H1 (cell line): ENCODE results near the gene PMEPA1. TPM values are rescaled to one million over a fixed set of nuclear protein-coding genes. Genes with fewer than 3 reads are reported as not detected.
A peak's percentile ranks its signal among the peaks of the same experiment; 100 is the strongest.

Experiments used
- CTCF ChIA-PET: fragments of 300-600 bp; sonication (Branson Sonifier 250); formaldehyde crosslinking; loops from one replicate; lab custom pipeline; 2021; ENCODE audit not compliant: partially characterized antibody; lab: Charles Lee
- POLR2A ChIA-PET: fragments of 300-600 bp; sonication (Branson Sonifier 250); formaldehyde crosslinking; loops from one replicate; lab custom pipeline; 2021; ENCODE audit warnings: inconsistent platforms; ENCODE audit not compliant: partially characterized antibody; lab: Charles Lee
- DNase-seq, 2 experiments: peaks; one replicate each; pipeline versions ENCODE4 v3.0.0 to v3.0.0-alpha.2; 2010 to 2022; ENCODE audit warnings: low spot score in 2 of 2, low read depth in 1 of 2, mixed read lengths in 1 of 2
- FAIRE-seq: peaks from 2 replicates; lab custom pipeline; 2011; peaks lifted over from hg19 to GRCh38; lab: Jason Lieb, UNC
- H2AFZ ChIP-seq: 2 replicates; pipeline ENCODE4 v1.8.1; 2012; ENCODE audit warnings: low read length, inconsistent platforms
- H2AK5ac ChIP-seq: 2 replicates; pipeline ENCODE4 v1.6.1; 2013; ENCODE audit warnings: low read depth, low read length
- H2BK120ac ChIP-seq: replicated peaks from 2 replicates; pipeline ENCODE3; 2013; ENCODE audit warnings: low read depth, low read length, inconsistent platforms
- H2BK12ac ChIP-seq: 2 replicates; pipeline ENCODE4 v1.6.1; 2013; ENCODE audit warnings: low read depth, low read length
- H2BK15ac ChIP-seq: 2 replicates; pipeline ENCODE4 v1.6.1; 2013; ENCODE audit warnings: low read length
- H2BK20ac ChIP-seq: 2 replicates; pipeline ENCODE4 v1.6.1; 2013; ENCODE audit warnings: low read length
- H2BK5ac ChIP-seq: 2 replicates; pipeline ENCODE4 v1.6.1; 2013; ENCODE audit warnings: low read depth, low read length
- H3K14ac ChIP-seq: 2 replicates; pipeline ENCODE4 v1.6.1; 2013; ENCODE audit warnings: inconsistent platforms; ENCODE audit not compliant: insufficient read length
- H3K18ac ChIP-seq: 2 replicates; pipeline ENCODE4 v1.6.1; 2013; ENCODE audit warnings: low read length; ENCODE audit errors: extremely low read depth
- H3K23ac ChIP-seq: 2 replicates; pipeline ENCODE4 v1.6.1; 2013; ENCODE audit warnings: inconsistent platforms; ENCODE audit not compliant: insufficient read length
- H3K23me2 ChIP-seq: 2 replicates; pipeline ENCODE4 v1.6.1; 2013; ENCODE audit warnings: low read depth, low read length
- H3K27ac ChIP-seq: 2 replicates; pipeline ENCODE4 v1.6.1; 2011; ENCODE audit warnings: low read depth, low read length, inconsistent platforms
- H3K27me3 ChIP-seq, 4 experiments: replicated peaks in 1 of 4; 1 replicate in 1 of 4; 2 replicates in 3 of 4; pipeline versions ENCODE4 v1.6.1 to v1.8.1; 2011 to 2013; ENCODE audit warnings: low read length in 3 of 4, mild to moderate bottlenecking in 3 of 4, inconsistent platforms in 2 of 4, mixed read lengths in 2 of 4, moderate library complexity in 1 of 4; ENCODE audit not compliant: control insufficient read depth in 3 of 4, insufficient read depth in 3 of 4; ENCODE audit errors: extremely low read depth in 1 of 4
- H3K36me3 ChIP-seq, 4 experiments: 2 replicates each; pipeline versions ENCODE4 v1.6.1 to v1.8.1; 2011 to 2013; ENCODE audit warnings: mild to moderate bottlenecking in 4 of 4, low read length in 3 of 4, moderate library complexity in 2 of 4, control low read depth in 1 of 4, inconsistent platforms in 1 of 4; ENCODE audit not compliant: insufficient read depth in 4 of 4, control insufficient read depth in 2 of 4
- H3K4ac ChIP-seq: replicated peaks from 2 replicates; pipeline ENCODE3; 2013; ENCODE audit warnings: low read length, low read depth, mixed read lengths, inconsistent platforms; ENCODE audit not compliant: insufficient read length
- H3K4me1 ChIP-seq, 4 experiments: replicated peaks in 1 of 4; 1 replicate in 1 of 4; 2 replicates in 3 of 4; pipeline versions ENCODE4 v1.6.1 to v1.8.1; 2011 to 2013; ENCODE audit warnings: low read length in 3 of 4, inconsistent platforms in 2 of 4, mixed read lengths in 1 of 4; ENCODE audit not compliant: insufficient read depth in 4 of 4, control insufficient read depth in 3 of 4
- H3K4me2 ChIP-seq, 2 experiments: 2 replicates each; pipeline versions ENCODE4 v1.6.1 to v1.8.1; 2011 to 2013; ENCODE audit warnings: low read depth in 2 of 2, low read length in 2 of 2, control low read depth in 1 of 2, inconsistent platforms in 1 of 2, mild to moderate bottlenecking in 1 of 2; ENCODE audit not compliant: insufficient read depth in 1 of 2
- H3K4me3 ChIP-seq, 4 experiments: fragments of 200-600, 300-600 bp in 1 of 4; sonication (generic), shearing (Covaris generic), sonication (Bioruptor Twin) in 1 of 4; 2 replicates each; pipeline versions ENCODE4 v1.5.1 to v1.8.1; 2011 to 2016; ENCODE audit warnings: low read length in 4 of 4, low read depth in 3 of 4, control low read depth in 2 of 4, inconsistent platforms in 2 of 4, mild to moderate bottlenecking in 2 of 4, mixed read lengths in 1 of 4, moderate library complexity in 1 of 4; ENCODE audit not compliant: insufficient read depth in 2 of 4; ENCODE audit errors: extremely low read depth in 1 of 4
- H3K56ac ChIP-seq: replicated peaks from 2 replicates; pipeline ENCODE3; 2013; ENCODE audit warnings: low read depth, mild to moderate bottlenecking, mixed read lengths, low read length, inconsistent platforms; ENCODE audit not compliant: insufficient read length
- H3K79me1 ChIP-seq: 2 replicates; pipeline ENCODE4 v1.6.1; 2013; ENCODE audit warnings: low read depth, low read length, control low read depth
- H3K79me2 ChIP-seq, 2 experiments: 2 replicates each; pipeline versions ENCODE4 v1.6.1 to v1.8.1; 2012 to 2013; ENCODE audit warnings: low read length in 2 of 2, mild to moderate bottlenecking in 2 of 2, inconsistent platforms in 1 of 2; ENCODE audit not compliant: insufficient read depth in 2 of 2, control insufficient read depth in 1 of 2
- H3K9ac ChIP-seq, 4 experiments: replicated peaks in 1 of 4; 1 replicate in 1 of 4; 2 replicates in 3 of 4; pipeline versions ENCODE4 v1.6.1 to v1.8.1; 2011 to 2013; ENCODE audit warnings: low read depth in 3 of 4, low read length in 3 of 4, control low read depth in 2 of 4, mild to moderate bottlenecking in 2 of 4, moderate library complexity in 2 of 4, inconsistent platforms in 1 of 4; ENCODE audit errors: extremely low read depth in 1 of 4
- H3K9me3 ChIP-seq, 2 experiments: 2 replicates each; pipeline versions ENCODE4 v1.6.1 to v1.8.1; 2012 to 2013; ENCODE audit warnings: mild to moderate bottlenecking in 2 of 2, moderate library complexity in 2 of 2, control low read depth in 1 of 2, inconsistent platforms in 1 of 2, low read depth in 1 of 2, low read length in 1 of 2, mixed read lengths in 1 of 2; ENCODE audit not compliant: insufficient read depth in 2 of 2
- H4K20me1 ChIP-seq, 2 experiments: replicated peaks in 1 of 2; 2 replicates each; pipeline versions ENCODE3 to v1.8.1; 2011 to 2013; ENCODE audit warnings: inconsistent platforms in 2 of 2, low read length in 2 of 2, mild to moderate bottlenecking in 1 of 2; ENCODE audit not compliant: insufficient read depth in 2 of 2, control insufficient read depth in 1 of 2
- H4K5ac ChIP-seq: 2 replicates; pipeline ENCODE4 v1.6.1; 2013; ENCODE audit warnings: low read length, low read depth, mixed read lengths, inconsistent platforms; ENCODE audit not compliant: insufficient read length
- H4K8ac ChIP-seq: 2 replicates; pipeline ENCODE4 v1.8.0; 2013; ENCODE audit warnings: mild to moderate bottlenecking, moderate library complexity, low read length, inconsistent platforms; ENCODE audit not compliant: insufficient read depth; ENCODE audit errors: extremely low read depth
- H4K91ac ChIP-seq: replicated peaks from 2 replicates; pipeline ENCODE3; 2013; ENCODE audit warnings: low read length, mixed read lengths, inconsistent platforms; ENCODE audit not compliant: insufficient read length
- EP300 ChIP-seq, 2 experiments: IDR thresholded peaks; 1 replicate in 1 of 2; 2 replicates in 1 of 2; pipeline ENCODE4 v1.6.1; 2011 to 2012; ENCODE audit warnings: low read depth in 2 of 2, low read length in 2 of 2, mild to moderate bottlenecking in 2 of 2, borderline replicate concordance in 1 of 2, inconsistent platforms in 1 of 2, moderate library complexity in 1 of 2
- HDAC6 ChIP-seq: IDR thresholded peaks from one replicate; pipeline ENCODE4 v1.7.1; 2012; ENCODE audit warnings: low read depth, mild to moderate bottlenecking, inconsistent platforms, low read length, moderate library complexity
- JUND ChIP-seq: IDR thresholded peaks from 2 replicates; pipeline ENCODE4 v1.6.1; 2011; ENCODE audit warnings: mild to moderate bottlenecking, improper control_type of control experiment, low read length
- KDM5A ChIP-seq: fragments of 200-600 bp; IDR thresholded peaks from 2 replicates; pipeline ENCODE4 v1.7.1; 2012; ENCODE audit warnings: mild to moderate bottlenecking, low read length, inconsistent platforms, mixed read lengths
- POU5F1 ChIP-seq: IDR thresholded peaks from 2 replicates; pipeline ENCODE4 v1.6.1; 2011; ENCODE audit warnings: low read depth, mild to moderate bottlenecking, low read length, moderate library complexity
- SIN3A ChIP-seq, 2 experiments: IDR thresholded peaks in 1 of 2; conservative IDR thresholded peaks in 1 of 2; 2 replicates each; pipeline ENCODE4 v1.6.1; 2011 to 2012; ENCODE audit warnings: low read length in 2 of 2, improper control_type of control experiment in 1 of 2, low read depth in 1 of 2, mild to moderate bottlenecking in 1 of 2
- SRF ChIP-seq: IDR thresholded peaks from 2 replicates; pipeline ENCODE4 v1.6.1; 2011; ENCODE audit warnings: mild to moderate bottlenecking, low read depth, low read length, moderate library complexity
- TAF1 ChIP-seq: IDR thresholded peaks from 2 replicates; pipeline ENCODE4 v1.6.1; 2011; ENCODE audit warnings: mild to moderate bottlenecking, low read depth, low read length
- TEAD4 ChIP-seq: IDR thresholded peaks from 2 replicates; pipeline ENCODE4 v1.6.1; 2012; ENCODE audit warnings: low read depth, low read length, inconsistent platforms, mixed read lengths
- whole genome bisulfite sequencing, 2 experiments: shearing (Covaris generic) in 1 of 2; methylation state at CpG; one replicate each; pipeline versions ENCODE4 v1.1.6 to v1.1.7; 2013 to 2015; ENCODE audit warnings: low lambda C conversion rate in 2 of 2, mixed read lengths in 2 of 2, inconsistent platforms in 1 of 2, low coverage in 1 of 2, missing lambda C conversion rate in 1 of 2; ENCODE audit not compliant: insufficient replicate concordance in 2 of 2, insufficient coverage in 1 of 2, insufficient read length in 1 of 2; ENCODE audit errors: extremely low coverage in 1 of 2, missing lambda C conversion rate in 1 of 2; 5-methylcytosine and 5-hydroxymethylcytosine counted together
- polyA plus RNA-seq, 7 experiments: library from polyadenylated mRNA; depleted of rRNA in 3 of 7; stranded (reverse) in 5 of 7; unstranded in 2 of 7; fragments of >200 nt in 5 of 7; fragments of 200-250 nt in 2 of 7; gene quantifications; 1 replicate in 5 of 7; 2 replicates in 1 of 7; 4 replicates in 1 of 7; pipeline versions ENCODE4 v1.2.1 to v1.2.3, GENCODE V29; 2011 to 2013; ENCODE audit warnings: missing spikeins in 2 of 7, mixed read lengths in 2 of 7
- total RNA-seq: library from RNA; stranded (reverse); fragmentation: NEBNext Ultra II Directional; extraction: Animal tissue kit (Norgen Biotek cat#: 25700); gene quantifications from 2 replicates; pipeline ENCODE4 v1.2.1, GENCODE V29; 2021

The PMEPA1 gene
- total and polyA plus RNA-seq, 2 of the 8 experiments (the other 6 are each of a cell fraction or from before 2014, with no cell fraction given), result 12.7 to 20.5 TPM

GRCh38 chr20:57751411-57751810 is 41.6 kb upstream of the PMEPA1 start:
- Histone ChIP-seq H3K9me3 (no peaks in the 10 kb centered on the region), H2AFZ (no peak overlapping the region), H3K4me3 (no peak overlapping the region), H2BK12ac (no peak overlapping the region), H3K4me1 (peaks cover 0 to 15% (median 0%) of the 10 kb centered on the region in 4 experiments; a peak in 3 of 7 replicates), H3K4ac (no peak overlapping the region), H3K18ac (no peak overlapping the region), H2AK5ac (no peak overlapping the region), H3K27ac (no peak overlapping the region), H3K4me2 (no peak overlapping the region), H3K79me1 (no peaks in the 10 kb centered on the region), H4K8ac (no peak overlapping the region), H2BK120ac (no peak overlapping the region), H3K9ac (no peak overlapping the region), H3K79me2 (no peaks in the 10 kb centered on the region), H3K14ac (no peak overlapping the region), H3K23me2 (no peaks in the 10 kb centered on the region), H3K56ac (no peak overlapping the region), H3K27me3 (no peaks in the 10 kb centered on the region), H2BK15ac (0 out of 2 replicates have a peak overlapping the region, but pooled peaks have one; percentile 92), H2BK5ac (no peak overlapping the region), H2BK20ac (no peak overlapping the region), H3K23ac (no peak overlapping the region), H4K20me1 (no peaks in the 10 kb centered on the region), H4K5ac (no peak overlapping the region), H4K91ac (no peak overlapping the region), H3K36me3 (no peaks in the 10 kb centered on the region)
- TF ChIP-seq SRF, result no peak
- TF ChIP-seq EP300 (IDR thresholded peaks at IDR 0.05; ENCODE audit: borderline replicate concordance in 1 of 2, low read depth in 2 of 2, low read length in 2 of 2), result no peak
- no peak for TF ChIP-seq TAF1
- TF ChIP-seq JUND, result no peak
- no peak for TF ChIP-seq HDAC6
- TF ChIP-seq TEAD4, result no peak
- TF ChIP-seq KDM5A, result no peak
- TF ChIP-seq POU5F1, result no peak
- TF ChIP-seq SIN3A (conservative IDR thresholded peaks at IDR 0.05 in 1 of 2, IDR thresholded peaks at IDR 0.05 in 1 of 2; ENCODE audit: low read depth in 1 of 2, low read length in 2 of 2), result no peak
- POLR2A ChIA-PET, result interaction anchor here (0.6 kb wide), 1 partner anchor 97 kb away, joined by 3 read pairs; no protein-coding TSS in a partner anchor
- CTCF ChIA-PET, result interaction anchor here (0.6 to 1.9 kb wide), 3 partner anchors 10 to 50 kb away, joined by 3 to 5 read pairs (median 4); no protein-coding TSS in a partner anchor
- no peak for FAIRE-seq
- DNase-seq, result no peak
- WGBS, 2 experiments, result 86% methylated on average over 5 of the region's 5 CpGs; no CpG with 5 or more reads in 1 of the 2 experiments
